ENCODE measurements around the gene PHACTR3. TPM values are rescaled to one million over a fixed set of nuclear protein-coding genes. Genes with fewer than 3 reads are reported as not detected.
"Not testable (repeated sequence)": the region's sequence is repeated elsewhere in the genome, so short reads cannot be mapped to it uniquely, and the experiment has no call there.

Gene PHACTR3
- total RNA-seq, 1 donor from 2014 or later, result 0.25 TPM

DNA sequence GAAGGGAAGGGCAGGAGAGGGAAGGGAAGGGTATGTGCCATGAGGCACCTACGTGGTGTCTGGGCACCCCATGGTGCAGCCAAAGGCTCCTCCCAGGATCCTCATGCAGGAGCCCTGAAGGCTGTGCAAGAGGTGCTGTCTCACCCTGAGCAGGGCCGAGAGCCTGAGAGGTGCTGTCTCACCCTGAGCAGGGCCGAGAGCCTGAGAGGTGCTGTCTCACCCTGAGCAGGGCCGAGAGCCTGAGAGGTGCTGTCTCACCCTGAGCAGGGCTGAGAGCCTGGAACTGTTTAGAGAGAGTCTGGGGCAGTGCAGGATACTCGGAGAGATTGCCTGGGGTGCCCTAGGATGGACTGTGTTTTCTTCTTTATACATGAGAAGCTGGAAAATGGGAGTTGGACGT is 14.2 kb downstream of the PHACTR3 start:
- not testable (repeated sequence) for ATAC-seq; DNase-seq (ENCODE audit: low spot score)

GRCh38 chr20:59620860-59621505 is 16.6 kb downstream of the PHACTR3 start:
- DNase-seq (ENCODE audit: low spot score), result no peak
- no peak for ATAC-seq

GRCh38 chr20:59622496-59622895 is 18.2 kb downstream of the PHACTR3 start:
- DNase-seq (ENCODE audit: low spot score), result no peak
- ATAC-seq, result no peak

DNA sequence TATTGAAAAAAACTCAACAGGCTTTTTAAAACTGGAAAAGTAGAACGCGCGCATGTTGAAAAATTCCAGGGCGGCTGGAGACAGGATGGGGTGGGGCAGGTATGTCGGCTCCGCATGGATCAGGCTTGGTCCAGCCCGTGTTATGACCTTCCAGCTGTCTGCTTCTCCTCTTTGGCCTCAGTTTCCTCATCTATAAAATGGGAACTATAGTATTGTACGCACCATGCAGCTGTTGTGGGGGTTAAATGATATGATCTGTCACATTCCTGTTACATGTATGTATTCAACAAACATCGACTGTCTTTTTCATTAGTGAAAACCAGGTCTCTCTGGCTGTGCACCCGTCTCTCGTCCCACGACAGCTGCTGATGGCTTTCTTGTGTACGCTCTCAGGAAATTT is 18.8 kb downstream of the PHACTR3 start:
- no peak for ATAC-seq
- DNase-seq (ENCODE audit: low spot score), result no peak

GRCh38 chr20:59623583-59623982 is 19.2 kb downstream of the PHACTR3 start:
- DNase-seq (ENCODE audit: low spot score) (no peak), ATAC-seq (no peak)

GRCh38 chr20:59624401-59624800 is 20.1 kb downstream of the PHACTR3 start:
- no peak for DNase-seq (ENCODE audit: low spot score)
- no peak for ATAC-seq

GRCh38 chr20:59625214-59625922 is 21.0 kb downstream of the PHACTR3 start:
- DNase-seq (ENCODE audit: low spot score), result no peak
- ATAC-seq, result no peak

- no peak for DNase-seq (ENCODE audit: low spot score)
- no peak for ATAC-seq
These were observed 23.0 kb downstream of the PHACTR3 start for GRCh38 chr20:59627298-59627697.

GRCh38 chr20:59628171-59628570 is 23.8 kb downstream of the PHACTR3 start:
- no peak for DNase-seq (ENCODE audit: low spot score)
- ATAC-seq, result no peak

GRCh38 chr20:59629141-59630045 is 25.1 kb downstream of the PHACTR3 start:
- no peak for DNase-seq (ENCODE audit: low spot score)
- no peak for ATAC-seq

- DNase-seq (ENCODE audit: low spot score), result no peak
- ATAC-seq, result no peak
These were observed 26.2 kb downstream of the PHACTR3 start for GRCh38 chr20:59630526-59630925.

DNA sequence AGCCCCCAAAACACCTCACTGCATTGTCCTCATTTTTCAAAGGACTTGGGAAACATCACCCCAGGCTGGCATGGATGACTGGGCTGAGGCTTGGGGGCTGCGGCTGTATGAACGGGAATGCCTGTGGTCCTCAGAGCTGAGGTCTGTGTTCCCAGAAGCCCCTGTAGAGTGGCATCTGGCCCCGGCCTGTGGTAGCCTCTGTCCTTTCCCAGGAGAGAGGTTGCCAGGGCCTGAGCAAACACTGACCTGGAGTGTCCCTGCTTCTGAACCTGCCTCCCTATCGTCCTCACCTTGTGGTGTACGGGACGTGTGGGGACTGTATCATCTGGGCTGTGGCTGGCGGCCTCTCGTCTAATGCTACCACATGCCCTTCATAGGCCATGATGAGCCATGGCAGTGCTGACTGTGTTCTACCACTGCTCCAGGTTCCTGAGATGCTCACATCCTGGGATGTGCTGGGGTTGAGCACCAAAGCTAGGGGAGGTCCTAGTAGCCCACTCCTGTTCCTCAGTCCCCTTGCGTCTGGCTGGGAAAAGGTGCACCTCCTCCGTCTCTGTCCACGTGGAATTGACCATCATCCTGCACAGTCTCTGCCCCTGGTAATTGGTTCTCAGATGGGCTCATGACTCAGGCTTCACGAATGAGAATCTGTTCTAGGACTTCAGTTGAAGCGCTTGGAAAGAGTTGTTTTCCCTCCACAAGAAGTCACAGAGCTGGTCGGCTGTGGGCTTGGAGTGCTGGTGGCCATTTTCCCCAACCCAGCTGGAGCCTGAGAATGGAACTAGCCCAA is 27.6 kb downstream of the PHACTR3 start:
- ATAC-seq, result no peak
- DNase-seq (ENCODE audit: low spot score), result peak; percentile 31

DNA sequence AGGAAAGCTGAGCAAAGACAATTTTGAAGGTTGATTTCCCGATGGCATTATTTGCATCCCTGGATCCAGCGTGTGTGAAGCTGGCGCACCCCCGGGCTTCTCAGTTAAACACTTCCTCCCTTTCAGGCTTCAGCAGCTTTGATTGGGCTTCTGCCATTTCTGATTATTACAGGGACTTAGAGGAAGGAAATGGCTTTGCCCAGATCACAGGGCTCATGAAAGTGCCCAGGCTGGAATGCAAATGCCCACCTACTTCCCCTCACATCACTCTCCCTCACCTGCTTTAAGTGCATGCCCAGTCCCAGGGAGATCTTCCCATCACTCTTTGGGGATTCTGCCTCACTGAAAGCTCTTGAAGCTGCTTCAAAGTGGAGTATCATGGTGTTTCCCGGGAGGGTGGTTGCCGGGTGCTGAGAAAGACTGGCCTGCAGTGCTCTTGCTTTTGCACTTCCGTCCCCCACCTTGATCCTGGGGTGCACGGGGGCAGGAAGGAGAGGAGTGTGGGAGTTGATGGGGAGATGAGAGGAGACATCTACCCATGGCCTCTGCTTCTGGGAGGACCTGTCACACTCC is 28.3 kb downstream of the PHACTR3 start:
- no peak for ATAC-seq
- DNase-seq (ENCODE audit: low spot score), result peak; percentile 21

- no peak for ATAC-seq
- DNase-seq (ENCODE audit: low spot score), result no peak
These were observed 29.4 kb downstream of the PHACTR3 start for GRCh38 chr20:59633656-59634251.

DNA sequence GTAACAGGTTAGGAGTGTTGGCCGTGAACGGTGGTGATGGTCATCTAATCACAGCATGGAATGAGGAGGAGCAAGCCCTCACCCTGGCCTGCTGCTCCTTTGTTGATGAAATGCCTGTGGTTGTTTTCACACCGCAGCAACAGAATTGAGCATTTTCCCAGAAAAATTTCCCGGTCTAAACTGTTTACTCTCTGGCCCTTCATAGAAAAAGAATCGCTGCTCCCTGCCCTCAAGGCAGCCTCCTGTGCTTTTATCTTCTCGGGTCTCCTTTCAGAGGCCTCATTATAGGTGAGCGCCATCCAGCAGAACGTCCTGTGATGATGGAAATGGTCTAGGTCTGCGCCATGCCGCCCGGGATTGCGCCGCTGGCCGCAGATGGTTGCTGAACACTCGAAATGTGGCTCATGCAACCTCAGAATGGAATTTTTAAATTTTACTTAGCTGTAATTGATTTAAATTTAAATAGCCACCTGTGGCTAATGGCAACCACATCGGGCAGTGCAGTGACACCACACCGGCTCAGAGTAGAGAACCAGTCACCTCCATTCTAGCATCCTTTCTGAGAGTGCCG is 30.2 kb downstream of the PHACTR3 start:
- DNase-seq (ENCODE audit: low spot score) (peak; percentile 7), ATAC-seq (no peak)

DNA sequence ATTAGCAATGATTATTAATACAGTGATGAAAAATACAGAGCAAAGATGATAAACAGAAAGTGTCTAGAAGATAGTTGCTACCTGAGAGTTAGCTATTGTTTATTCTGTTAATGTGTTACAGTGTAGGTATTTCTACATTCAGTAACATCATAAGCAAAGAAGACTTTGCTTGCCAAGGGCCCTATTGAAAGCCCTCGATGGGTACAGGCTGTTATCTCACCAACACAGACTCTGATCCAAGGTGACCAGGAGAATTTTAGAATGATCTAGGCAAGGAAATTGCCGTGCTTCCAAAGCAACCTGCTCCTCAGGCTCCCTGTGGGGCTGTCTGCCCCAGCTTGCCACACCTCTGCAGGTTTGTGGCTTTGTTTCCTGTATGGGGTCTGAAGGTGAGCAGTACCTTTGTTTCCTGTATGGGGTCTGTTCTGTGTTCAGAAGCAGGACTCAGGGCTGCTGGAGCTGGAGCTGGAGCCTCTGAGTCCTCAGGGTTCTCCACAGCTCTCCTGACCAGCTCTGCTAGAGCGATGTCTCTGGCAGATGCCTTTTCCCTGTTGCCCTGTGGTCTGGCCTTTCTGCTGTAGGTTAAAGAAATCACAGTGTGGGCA is 32.5 kb downstream of the PHACTR3 start:
- DNase-seq (ENCODE audit: low spot score), result no peak
- no peak for ATAC-seq

GRCh38 chr20:59640267-59640666 is 35.9 kb downstream of the PHACTR3 start:
- ATAC-seq, result no peak
- peak; percentile 10 for DNase-seq (ENCODE audit: low spot score)

- no peak for ATAC-seq
These were observed 39.3 kb downstream of the PHACTR3 start for GRCh38 chr20:59643615-59644061.

GRCh38 chr20:59644371-59644939 is 40.1 kb downstream of the PHACTR3 start:
- DNase-seq (ENCODE audit: low spot score), result peak; percentile 24
- no peak for ATAC-seq

More at GRCh38 chr20:59643615-59644061, 39.3 kb downstream of the PHACTR3 start:
- peak; percentile 18 for DNase-seq (ENCODE audit: low spot score)

Data from left lobe of liver (tissue), 2 donors.